NCI-H187 treated with DMSO at 0.1 percent for 48 hours (cell line): ENCODE measurements around the gene ADAM11.
"Not testable (repeated sequence)": the region's sequence is repeated elsewhere in the genome, so short reads cannot be mapped to it uniquely, and the experiment has no call there.

Experiments
- DNase-seq: peaks from one replicate; lab custom pipeline; 2025; lab: John Stamatoyannopoulos, UW

The ADAM11 gene, protein sequence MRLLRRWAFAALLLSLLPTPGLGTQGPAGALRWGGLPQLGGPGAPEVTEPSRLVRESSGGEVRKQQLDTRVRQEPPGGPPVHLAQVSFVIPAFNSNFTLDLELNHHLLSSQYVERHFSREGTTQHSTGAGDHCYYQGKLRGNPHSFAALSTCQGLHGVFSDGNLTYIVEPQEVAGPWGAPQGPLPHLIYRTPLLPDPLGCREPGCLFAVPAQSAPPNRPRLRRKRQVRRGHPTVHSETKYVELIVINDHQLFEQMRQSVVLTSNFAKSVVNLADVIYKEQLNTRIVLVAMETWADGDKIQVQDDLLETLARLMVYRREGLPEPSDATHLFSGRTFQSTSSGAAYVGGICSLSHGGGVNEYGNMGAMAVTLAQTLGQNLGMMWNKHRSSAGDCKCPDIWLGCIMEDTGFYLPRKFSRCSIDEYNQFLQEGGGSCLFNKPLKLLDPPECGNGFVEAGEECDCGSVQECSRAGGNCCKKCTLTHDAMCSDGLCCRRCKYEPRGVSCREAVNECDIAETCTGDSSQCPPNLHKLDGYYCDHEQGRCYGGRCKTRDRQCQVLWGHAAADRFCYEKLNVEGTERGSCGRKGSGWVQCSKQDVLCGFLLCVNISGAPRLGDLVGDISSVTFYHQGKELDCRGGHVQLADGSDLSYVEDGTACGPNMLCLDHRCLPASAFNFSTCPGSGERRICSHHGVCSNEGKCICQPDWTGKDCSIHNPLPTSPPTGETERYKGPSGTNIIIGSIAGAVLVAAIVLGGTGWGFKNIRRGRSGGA

DNA sequence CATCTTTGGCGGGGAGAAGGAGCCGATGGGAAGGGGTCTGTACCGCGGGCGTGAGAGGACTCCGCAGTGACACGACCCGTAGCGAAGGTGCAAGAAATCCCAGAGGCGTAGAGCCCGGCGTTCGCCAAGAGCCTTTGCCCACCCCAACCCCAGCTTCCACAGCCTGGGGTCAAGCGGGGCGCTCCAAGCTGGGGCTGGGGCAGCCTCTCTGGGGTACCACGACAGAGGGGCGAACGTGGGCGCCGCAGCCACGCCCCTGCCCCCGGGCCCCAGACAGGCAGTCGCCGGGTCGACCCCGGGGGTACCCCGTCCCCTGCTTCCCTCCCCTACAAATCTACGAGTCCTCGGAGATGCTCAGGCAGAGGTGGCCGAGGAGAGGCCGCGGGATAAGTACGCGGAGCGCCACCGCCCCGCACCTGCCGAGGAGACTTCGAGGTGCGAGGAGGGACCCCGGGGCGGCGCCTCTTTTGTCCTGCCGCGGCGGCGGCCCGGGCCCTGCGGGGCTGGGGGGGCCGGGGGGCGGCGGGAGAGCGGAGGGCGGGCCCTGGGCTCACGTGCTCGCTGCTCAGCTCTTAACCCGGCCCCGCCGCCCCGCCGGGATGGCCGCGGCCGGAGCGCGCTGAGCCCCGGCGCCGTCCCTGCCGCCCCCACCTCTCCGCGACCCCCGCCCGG is at the start of gene ADAM11:
ADAM11 (plus strand) TSS at position 575 of the 672 bp plus-strand sequence. CDS start 212 bp downstream, outside the sequence.
- DNase-seq: no peak

DNA sequence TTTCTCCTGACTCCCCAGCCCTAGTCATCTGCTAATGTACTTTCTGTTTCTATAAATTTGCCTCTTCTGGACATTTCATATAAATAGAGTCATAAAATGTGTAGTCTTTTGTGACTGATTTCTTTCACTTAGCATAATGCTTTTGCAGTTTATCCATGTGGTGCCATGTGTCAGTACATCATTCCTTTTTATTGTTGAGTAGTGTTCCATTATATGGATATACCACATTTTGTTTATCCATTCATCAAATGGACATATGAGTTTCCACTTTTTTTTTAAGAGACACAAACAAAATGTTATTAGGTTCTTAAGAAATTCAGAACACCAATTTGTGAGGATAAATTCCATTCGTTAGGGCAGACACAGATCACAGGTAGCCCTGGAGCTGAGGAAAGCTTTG is 39.3 kb upstream of the ADAM11 start:
- no peak for DNase-seq

- no peak for DNase-seq
These were observed 36.5 kb upstream of the ADAM11 start for GRCh38 chr17:44722254-44722653.

DNA sequence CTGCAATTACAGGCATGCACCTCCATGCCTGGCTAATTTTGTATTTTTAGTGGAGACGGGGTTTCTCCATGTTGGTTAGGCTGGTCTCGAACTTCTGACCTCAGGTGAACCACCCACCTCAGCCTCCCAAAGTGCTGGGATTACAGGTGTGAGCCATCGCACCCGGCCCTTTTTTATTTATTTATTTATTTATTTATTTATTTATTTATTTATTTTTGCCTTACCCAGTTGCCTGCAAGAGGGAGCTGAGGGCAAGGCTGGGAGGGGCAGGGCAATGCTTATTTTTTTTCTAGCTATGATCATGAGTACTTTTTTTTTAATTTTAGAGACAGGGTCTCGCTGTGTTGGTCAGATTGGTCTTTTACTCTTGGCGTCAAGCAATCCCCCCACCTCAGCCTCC is 32.7 kb upstream of the ADAM11 start:
- DNase-seq: not testable (repeated sequence)

DNA sequence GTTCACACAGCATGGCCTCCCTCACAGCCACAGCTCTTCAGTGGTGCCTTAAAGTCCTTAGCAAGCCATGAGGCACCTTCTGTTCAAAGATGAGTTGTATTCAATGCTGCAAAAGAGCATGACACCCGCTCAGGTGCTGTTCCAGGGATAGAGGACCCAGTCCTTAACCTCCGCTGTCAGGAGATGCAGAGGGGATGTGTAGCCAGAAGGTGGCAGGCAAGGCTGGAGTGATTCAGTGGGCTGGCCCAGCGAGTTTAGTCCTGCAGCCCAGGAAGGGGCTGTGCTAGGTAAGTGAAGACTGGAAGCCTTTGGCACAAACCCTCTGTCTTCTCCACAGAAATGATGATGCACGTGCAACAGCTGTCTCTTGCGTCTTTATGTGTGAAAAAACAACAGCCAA is 25.0 kb upstream of the ADAM11 start:
- DNase-seq: no peak

- DNase-seq: no peak
These were observed 24.5 kb upstream of the ADAM11 start for GRCh38 chr17:44734272-44734671.

DNA sequence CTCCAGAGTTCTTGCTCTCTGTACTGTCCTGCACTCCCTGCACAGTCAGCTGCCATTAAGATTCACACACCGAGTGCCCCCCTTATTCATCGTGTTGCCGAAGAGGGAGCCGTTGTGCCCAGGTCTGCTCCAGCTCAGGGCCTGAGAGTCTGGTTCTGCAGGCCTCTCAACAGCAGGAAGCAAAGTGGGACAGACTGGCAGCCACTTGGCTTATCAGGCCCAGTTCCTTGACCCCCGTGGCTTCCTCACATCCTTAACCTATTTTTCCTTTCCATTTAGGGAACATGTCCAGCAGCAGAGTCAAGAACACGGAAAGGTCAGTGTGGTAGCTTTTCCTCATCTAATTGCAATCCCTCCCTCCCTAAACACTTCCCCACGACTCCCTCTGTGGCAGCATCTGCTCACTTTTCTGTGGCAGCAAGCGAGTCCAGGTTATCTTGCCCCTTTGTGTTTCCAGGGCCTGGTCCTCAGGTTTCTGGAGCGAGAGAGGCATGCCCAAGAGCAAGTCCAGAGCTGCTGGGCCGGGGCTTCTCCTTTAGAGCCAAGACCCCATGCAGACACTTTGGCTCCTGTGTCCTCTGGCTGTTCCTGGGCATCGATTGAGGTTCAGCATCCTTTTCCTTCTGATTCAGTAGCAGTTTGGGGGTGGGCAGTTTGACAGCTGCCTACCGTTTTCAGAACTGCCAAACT is 22.1 kb upstream of the ADAM11 start:
- no peak for DNase-seq

- DNase-seq: no peak
These were observed 20.4 kb upstream of the ADAM11 start for GRCh38 chr17:44738214-44738906.

- no peak for DNase-seq
These were observed 17.5 kb upstream of the ADAM11 start for GRCh38 chr17:44741316-44741715.

- no peak for DNase-seq
These were observed 13.5 kb upstream of the ADAM11 start for GRCh38 chr17:44745301-44745700.

GRCh38 chr17:44745738-44746137 is 13.1 kb upstream of the ADAM11 start:
- not testable (repeated sequence) for DNase-seq

DNA sequence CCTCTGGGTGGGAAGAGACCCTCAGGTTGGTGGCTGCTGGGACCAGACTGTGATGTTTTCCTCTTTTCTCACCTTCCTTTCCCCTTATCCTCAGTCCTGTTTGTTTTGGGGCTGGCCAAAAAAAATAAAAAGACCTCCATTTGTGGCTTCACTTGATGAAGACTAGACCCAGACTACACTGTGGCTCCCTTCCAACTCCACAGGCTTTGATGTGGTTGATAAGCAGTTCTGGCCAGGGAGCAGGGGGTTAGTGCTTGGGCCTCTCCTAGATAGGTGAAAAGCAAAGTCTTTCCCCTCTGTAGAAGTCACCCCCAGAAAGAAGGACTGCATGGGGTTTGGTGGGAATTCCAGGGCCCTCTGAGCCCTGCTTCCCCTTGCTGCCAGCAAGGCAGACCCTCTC is 11.2 kb upstream of the ADAM11 start:
- DNase-seq: no peak

- DNase-seq: no peak
These were observed 9.5 kb upstream of the ADAM11 start for GRCh38 chr17:44749076-44749979.

- no peak for DNase-seq
These were observed 8.8 kb upstream of the ADAM11 start for GRCh38 chr17:44749980-44750318.

DNA sequence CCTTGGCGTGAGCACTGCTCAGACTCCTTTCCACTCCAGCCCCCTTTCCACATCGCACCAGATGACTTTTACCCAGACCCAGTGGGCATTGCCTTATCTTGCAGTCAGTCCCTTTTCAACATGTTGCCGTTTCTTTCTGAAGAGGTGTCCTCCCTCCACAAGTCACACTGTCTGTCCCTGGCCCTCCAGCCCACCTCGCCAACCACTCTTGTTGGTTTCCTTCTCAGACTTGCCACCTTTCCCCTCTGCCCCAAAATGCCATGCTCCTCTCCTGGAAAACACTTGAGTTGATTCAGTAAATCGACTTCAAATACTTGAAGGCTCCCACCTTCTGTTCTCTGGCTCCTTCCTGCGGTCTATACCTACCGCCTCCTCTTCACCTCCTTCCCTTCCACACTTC is 7.5 kb upstream of the ADAM11 start:
- no peak for DNase-seq

- no peak for DNase-seq
These were observed 7.0 kb upstream of the ADAM11 start for GRCh38 chr17:44751806-44752205.

DNA sequence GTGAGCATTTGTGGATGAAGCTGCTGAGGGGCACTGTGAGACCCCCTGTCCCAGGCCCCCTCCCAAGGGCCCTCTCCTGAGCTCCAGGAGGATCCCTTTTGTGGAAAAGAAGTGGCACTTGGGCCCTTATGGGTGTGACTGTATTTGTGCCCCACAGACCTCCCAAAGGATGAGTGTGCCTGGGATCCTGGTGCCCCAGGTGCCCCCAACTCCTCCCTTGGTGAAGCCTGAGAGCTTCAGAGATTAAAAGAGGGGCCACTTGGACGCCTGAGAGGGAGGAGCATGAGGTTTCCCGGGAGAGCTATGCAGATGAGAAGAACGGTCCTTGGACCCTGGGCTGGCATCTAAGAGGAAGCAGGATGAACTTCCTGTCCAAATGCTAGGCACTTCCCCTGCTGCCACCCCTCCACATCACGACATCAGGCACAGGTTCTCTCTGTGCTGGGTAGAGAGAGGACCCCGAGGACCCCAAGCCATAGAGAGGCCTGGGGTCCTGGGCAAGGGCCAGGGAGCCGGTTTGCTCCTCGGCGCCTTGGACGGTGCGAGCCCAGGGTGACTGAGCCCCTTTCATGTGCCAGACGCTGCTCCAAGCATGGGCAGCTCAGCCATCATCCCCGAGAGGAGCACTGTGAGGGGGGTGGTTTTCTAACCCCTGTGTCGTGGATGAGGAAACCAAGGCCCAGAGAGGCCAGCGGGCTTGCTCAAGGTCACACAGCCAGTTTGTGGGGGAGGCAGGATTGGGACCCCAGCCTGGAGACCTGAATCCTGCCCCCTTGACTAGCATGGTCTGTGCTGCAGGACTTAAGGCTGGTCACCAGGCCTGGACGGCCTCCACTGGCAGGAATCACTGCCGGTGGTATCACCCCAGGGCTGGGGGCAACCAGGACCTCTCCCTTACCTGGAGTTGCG is 5.6 kb upstream of the ADAM11 start:
- no peak for DNase-seq

DNA sequence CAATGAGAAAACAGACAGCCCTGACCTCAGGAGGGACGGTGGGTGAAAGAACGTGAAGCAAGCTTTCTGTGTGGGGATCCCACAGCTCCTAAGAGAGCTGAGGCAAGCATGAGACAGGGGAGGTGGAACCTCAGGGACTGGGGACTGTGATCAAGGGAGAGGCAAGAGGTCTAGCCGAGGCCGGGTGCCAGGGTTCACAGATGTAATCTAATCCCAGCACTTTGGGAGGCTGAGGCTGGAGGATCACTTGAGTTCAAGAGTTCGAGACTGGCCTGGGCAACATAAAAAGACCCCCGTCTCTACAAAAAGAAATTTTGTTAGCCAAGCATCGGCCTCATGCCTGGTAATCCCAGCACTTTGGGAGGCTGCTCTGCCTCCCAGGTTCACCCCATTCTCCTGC is 4.5 kb upstream of the ADAM11 start:
- no peak for DNase-seq

DNA sequence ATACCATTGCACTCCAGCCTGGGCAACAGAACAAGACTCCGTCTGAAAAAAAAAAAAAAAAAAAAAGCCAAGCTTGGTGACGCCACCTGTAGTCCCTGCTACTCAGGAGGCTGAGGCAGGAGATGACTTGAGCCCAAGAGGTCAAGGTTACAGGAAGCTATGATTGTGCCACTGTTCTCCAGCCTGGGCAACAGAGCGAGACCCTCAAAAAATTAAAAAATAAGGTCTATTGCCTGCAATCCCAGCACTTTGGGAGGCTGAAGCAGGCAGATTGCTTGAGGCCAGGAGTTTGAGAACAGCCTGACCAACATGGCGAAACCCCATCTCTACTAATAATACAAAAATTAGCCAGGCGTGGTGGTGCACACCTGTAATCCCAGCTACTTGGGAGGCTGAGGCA is 3.6 kb upstream of the ADAM11 start:
- DNase-seq: not testable (repeated sequence)
